ENCODE data around the gene KRTAP10-5.
"Not testable (repeated sequence)": the region's sequence is repeated elsewhere in the genome, so short reads cannot be mapped to it uniquely, and the experiment has no call there.

The KRTAP10-5 gene

GRCh38 chr21:44593598-44594405 lies 13.4 kb upstream of the KRTAP10-5 start:
- Histone ChIP-seq H3K36me3 (ENCODE audit: insufficient read depth) (no peaks in the 10 kb centered on the region), H3K27ac (no peak overlapping the region), H4K20me1 (ENCODE audit: insufficient read depth) (no peaks in the 10 kb centered on the region), H3K79me2 (ENCODE audit: insufficient read depth, low read depth) (no peaks in the 10 kb centered on the region), H3K9ac (no peak overlapping the region), H2AFZ (ENCODE audit: low read depth) (no peak overlapping the region), H3K27me3 (ENCODE audit: insufficient read depth, low read depth) (peaks cover 62% of the 10 kb centered on the region; the same call in 1 of the 2 replicates), H3K4me3 (IDR thresholded peaks at IDR 0.05; ENCODE audit: insufficient read depth, low read depth, low read length) (no peak overlapping the region), H3K4me1 (ENCODE audit: low read depth, poor library complexity, severe bottlenecking) (no peaks in the 10 kb centered on the region), H3K4me2 (no peak overlapping the region)
- TF ChIP-seq CTCF (conservative IDR thresholded peaks at IDR 0.05; ENCODE audit: low read depth, low read length): no peak

- Histone ChIP-seq H3K27me3 (ENCODE audit: insufficient read depth, low read depth) (peaks cover 52% of the 10 kb centered on the region; the same call in 1 of the 2 replicates), H2AFZ (ENCODE audit: low read depth) (no peak within 1 kb of the TSS; the same call in 1 of the 2 replicates), H3K4me2 (no peak within 1 kb of the TSS), H3K4me3 (IDR thresholded peaks at IDR 0.05; ENCODE audit: insufficient read depth, low read depth, low read length) (no peak within 1 kb of the TSS), H3K4me1 (ENCODE audit: low read depth, poor library complexity, severe bottlenecking) (no peaks in the 10 kb centered on the region), H4K20me1 (ENCODE audit: insufficient read depth) (no peaks in the 10 kb centered on the region), H3K27ac (no peak within 1 kb of the TSS), H3K79me2 (ENCODE audit: insufficient read depth, low read depth) (no peaks in the 10 kb centered on the region), H3K36me3 (ENCODE audit: insufficient read depth) (no peaks in the 10 kb centered on the region), H3K9ac (no peak within 1 kb of the TSS)
- no peak for TF ChIP-seq CTCF (conservative IDR thresholded peaks at IDR 0.05; ENCODE audit: low read depth, low read length)
These were observed 12.3 kb upstream of the KRTAP10-5 start, which contains the start of gene KRTAP10-6 for GRCh38 chr21:44592446-44593311. KRTAP10-6 (minus strand) TSS chr21:44592505; CDS start chr21:44592484, 21 bp downstream.

GRCh38 chr21:44591801-44592130 lies 11.4 kb upstream of the KRTAP10-5 start:
- not testable (repeated sequence) for H3K4me2 ChIP-seq; H3K4me3 ChIP-seq (IDR thresholded peaks at IDR 0.05; ENCODE audit: insufficient read depth, low read depth, low read length); H3K36me3 ChIP-seq (ENCODE audit: insufficient read depth); H3K27ac ChIP-seq; H3K4me1 ChIP-seq (ENCODE audit: low read depth, poor library complexity, severe bottlenecking); H2AFZ ChIP-seq (ENCODE audit: low read depth); H3K79me2 ChIP-seq (ENCODE audit: insufficient read depth, low read depth); H4K20me1 ChIP-seq (ENCODE audit: insufficient read depth); H3K9ac ChIP-seq
- peaks cover 43% of the 10 kb centered on the region; the same call in 1 of the 2 replicates for H3K27me3 ChIP-seq (ENCODE audit: insufficient read depth, low read depth)

- H3K4me1 ChIP-seq (ENCODE audit: low read depth, poor library complexity, severe bottlenecking); H3K4me2 ChIP-seq; H2AFZ ChIP-seq (ENCODE audit: low read depth); H3K27ac ChIP-seq; H3K9ac ChIP-seq; H3K79me2 ChIP-seq (ENCODE audit: insufficient read depth, low read depth); H3K36me3 ChIP-seq (ENCODE audit: insufficient read depth); H4K20me1 ChIP-seq (ENCODE audit: insufficient read depth); H3K4me3 ChIP-seq (IDR thresholded peaks at IDR 0.05; ENCODE audit: insufficient read depth, low read depth, low read length): not testable (repeated sequence)
- peaks cover 37% of the 10 kb centered on the region; the same call in 1 of the 2 replicates for H3K27me3 ChIP-seq (ENCODE audit: insufficient read depth, low read depth)
These were observed 10.7 kb upstream of the KRTAP10-5 start for GRCh38 chr21:44590897-44591800.

- Histone ChIP-seq H3K27me3 (ENCODE audit: insufficient read depth, low read depth) (peaks cover 39% of the 10 kb centered on the region; the same call in 1 of the 2 replicates), H4K20me1 (ENCODE audit: insufficient read depth) (no peaks in the 10 kb centered on the region), H3K4me1 (ENCODE audit: low read depth, poor library complexity, severe bottlenecking) (no peaks in the 10 kb centered on the region), H3K79me2 (ENCODE audit: insufficient read depth, low read depth) (no peaks in the 10 kb centered on the region), H3K36me3 (ENCODE audit: insufficient read depth) (no peaks in the 10 kb centered on the region), H2AFZ (ENCODE audit: low read depth) (no peak overlapping the region), H3K27ac (no peak overlapping the region), H3K4me2 (no peak overlapping the region), H3K9ac (no peak overlapping the region), H3K4me3 (IDR thresholded peaks at IDR 0.05; ENCODE audit: insufficient read depth, low read depth, low read length) (no peak overlapping the region)
- TF ChIP-seq CTCF (conservative IDR thresholded peaks at IDR 0.05; ENCODE audit: low read depth, low read length): no peak
These were observed 9.9 kb upstream of the KRTAP10-5 start for GRCh38 chr21:44590311-44590721.

All from KMS-11 (cell line).